Gastrocnemius medialis (tissue), 4 donors: ENCODE data around the gene GNAT1.

Source experiments
- POLR2A ChIP-seq, 2 donors: fragments of 450-650 bp; IDR thresholded peaks; one replicate each; pipeline ENCODE4 v1.6.1; 2017; ENCODE audit warnings: antibody characterized with exemption in 2 of 2, mild to moderate bottlenecking in 2 of 2, moderate library complexity in 2 of 2
- TF ChIP-seq, protein P1 (sequence below), 5 experiments: fragments of 450-650 bp in 3 of 5; fragments of 200-600 bp in 2 of 5; sonication (generic) in 2 of 5; IDR thresholded peaks in 4 of 5; conservative IDR thresholded peaks in 1 of 5; 1 replicate in 4 of 5; 2 replicates in 1 of 5; pipeline ENCODE4 v1.5.1; 2016 to 2019; ENCODE audit warnings: antibody characterized with exemption in 5 of 5, mild to moderate bottlenecking in 3 of 5, moderate library complexity in 3 of 5

DNA sequence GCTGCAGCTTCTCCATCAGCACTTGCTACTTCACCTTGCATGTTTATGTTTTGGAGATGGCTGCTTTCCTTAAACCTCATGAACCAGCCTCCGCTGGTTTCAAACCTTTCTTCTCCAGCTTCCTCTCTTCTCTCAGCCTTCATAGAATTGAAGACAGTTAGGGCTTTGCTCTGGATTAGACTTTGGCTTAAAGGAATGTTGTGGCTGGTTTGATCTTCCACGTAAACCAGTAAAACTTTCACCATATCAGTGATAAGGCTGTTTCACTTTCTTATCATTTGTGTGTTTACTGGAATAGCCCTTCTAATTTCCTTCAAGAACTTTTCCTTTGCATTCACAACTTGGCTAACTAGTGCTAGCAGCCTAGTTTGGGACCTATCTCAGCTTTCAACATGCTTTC is 11.7 kb upstream of the GNAT1 start:
- TF ChIP-seq POLR2A (IDR thresholded peaks at IDR 0.05) = no peak
- TF ChIP-seq, protein P1, sequence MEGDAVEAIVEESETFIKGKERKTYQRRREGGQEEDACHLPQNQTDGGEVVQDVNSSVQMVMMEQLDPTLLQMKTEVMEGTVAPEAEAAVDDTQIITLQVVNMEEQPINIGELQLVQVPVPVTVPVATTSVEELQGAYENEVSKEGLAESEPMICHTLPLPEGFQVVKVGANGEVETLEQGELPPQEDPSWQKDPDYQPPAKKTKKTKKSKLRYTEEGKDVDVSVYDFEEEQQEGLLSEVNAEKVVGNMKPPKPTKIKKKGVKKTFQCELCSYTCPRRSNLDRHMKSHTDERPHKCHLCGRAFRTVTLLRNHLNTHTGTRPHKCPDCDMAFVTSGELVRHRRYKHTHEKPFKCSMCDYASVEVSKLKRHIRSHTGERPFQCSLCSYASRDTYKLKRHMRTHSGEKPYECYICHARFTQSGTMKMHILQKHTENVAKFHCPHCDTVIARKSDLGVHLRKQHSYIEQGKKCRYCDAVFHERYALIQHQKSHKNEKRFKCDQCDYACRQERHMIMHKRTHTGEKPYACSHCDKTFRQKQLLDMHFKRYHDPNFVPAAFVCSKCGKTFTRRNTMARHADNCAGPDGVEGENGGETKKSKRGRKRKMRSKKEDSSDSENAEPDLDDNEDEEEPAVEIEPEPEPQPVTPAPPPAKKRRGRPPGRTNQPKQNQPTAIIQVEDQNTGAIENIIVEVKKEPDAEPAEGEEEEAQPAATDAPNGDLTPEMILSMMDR (IDR thresholded peaks at IDR 0.05 in 4 of 5, conservative IDR thresholded peaks at IDR 0.05 in 1 of 5) = no peak
